ENCODE measurements around the gene GLYR1.

GLYR1 gene

DNA sequence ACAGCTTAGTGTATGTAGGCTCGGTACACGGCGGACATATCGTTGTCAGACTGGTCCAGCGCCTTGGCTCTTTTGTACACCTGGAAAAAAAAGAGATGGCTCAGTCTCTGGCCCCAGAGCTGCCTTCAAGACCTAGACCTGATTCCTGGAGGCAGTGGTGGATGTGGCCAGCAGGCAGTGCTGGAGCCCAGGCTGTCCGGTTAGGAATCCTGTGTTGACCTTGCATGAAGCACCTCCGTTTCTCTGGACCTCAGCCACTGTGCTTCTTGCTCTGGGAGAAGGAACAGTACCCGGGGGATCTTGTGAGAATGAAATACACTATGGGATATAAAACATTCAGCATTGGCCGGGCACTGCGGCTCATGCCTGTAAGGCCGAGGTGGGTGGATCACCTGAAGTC is 41.9 kb downstream of the GLYR1 start:
- TF ChIP-seq, protein P1, sequence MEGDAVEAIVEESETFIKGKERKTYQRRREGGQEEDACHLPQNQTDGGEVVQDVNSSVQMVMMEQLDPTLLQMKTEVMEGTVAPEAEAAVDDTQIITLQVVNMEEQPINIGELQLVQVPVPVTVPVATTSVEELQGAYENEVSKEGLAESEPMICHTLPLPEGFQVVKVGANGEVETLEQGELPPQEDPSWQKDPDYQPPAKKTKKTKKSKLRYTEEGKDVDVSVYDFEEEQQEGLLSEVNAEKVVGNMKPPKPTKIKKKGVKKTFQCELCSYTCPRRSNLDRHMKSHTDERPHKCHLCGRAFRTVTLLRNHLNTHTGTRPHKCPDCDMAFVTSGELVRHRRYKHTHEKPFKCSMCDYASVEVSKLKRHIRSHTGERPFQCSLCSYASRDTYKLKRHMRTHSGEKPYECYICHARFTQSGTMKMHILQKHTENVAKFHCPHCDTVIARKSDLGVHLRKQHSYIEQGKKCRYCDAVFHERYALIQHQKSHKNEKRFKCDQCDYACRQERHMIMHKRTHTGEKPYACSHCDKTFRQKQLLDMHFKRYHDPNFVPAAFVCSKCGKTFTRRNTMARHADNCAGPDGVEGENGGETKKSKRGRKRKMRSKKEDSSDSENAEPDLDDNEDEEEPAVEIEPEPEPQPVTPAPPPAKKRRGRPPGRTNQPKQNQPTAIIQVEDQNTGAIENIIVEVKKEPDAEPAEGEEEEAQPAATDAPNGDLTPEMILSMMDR (IDR thresholded peaks at IDR 0.05; ENCODE audit: control extremely low read depth, extremely low read depth, low read depth, missing control alignments) = no peak
- CTCF ChIA-PET = no interaction called here
- POLR2A ChIA-PET = no interaction called here
- DNase-seq (ENCODE audit: extremely low spot score) = no peak

DNA sequence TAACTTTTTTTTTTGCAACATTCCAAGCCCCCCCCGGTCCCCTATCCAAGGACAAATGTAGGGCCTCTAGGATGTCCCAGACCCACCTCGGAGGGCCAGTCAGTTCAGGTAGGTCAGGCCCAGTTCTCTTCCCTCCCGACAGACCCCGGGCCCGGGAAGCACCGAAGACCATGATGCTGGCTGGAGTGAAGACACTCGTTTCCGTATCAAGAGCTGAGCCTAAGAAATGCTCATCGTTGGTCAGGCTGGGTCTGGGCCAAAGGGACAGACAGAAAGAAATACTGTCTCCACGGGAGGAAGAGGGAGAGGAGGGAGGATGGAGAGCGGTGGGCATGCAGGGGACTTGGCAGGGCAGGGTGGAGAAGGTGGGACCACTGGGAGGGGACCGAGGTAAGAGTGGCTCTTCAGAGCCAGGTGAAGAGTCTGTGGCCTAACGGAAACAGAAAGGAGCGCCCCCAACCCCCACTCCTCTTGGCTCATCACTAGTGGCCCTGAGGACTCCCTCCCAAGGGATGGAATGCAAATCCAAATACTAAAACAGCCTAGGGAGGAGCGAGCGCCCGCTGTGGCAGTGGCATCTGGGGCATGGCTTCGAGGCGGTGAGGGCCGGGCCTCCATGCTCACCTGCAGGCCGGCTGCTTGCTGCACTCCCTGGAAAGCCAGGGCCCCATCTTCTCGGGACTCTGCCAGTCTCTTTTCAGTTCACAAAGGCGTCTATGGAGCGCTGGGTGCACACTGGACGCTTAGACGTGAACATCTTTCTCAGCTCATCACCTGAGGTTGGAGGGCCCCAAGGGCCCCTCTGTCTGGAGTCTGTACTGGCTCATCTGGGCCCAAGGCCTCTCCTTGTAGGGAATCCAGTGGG is 43.0 kb downstream of the GLYR1 start:
- DNase-seq (ENCODE audit: extremely low spot score) = no peak
- POLR2A ChIA-PET = interaction anchor here (0.6 kb wide), 1 partner anchor 26 kb away, joined by 3 read pairs; no protein-coding TSS in a partner anchor
- CTCF ChIA-PET = no interaction called here

DNA sequence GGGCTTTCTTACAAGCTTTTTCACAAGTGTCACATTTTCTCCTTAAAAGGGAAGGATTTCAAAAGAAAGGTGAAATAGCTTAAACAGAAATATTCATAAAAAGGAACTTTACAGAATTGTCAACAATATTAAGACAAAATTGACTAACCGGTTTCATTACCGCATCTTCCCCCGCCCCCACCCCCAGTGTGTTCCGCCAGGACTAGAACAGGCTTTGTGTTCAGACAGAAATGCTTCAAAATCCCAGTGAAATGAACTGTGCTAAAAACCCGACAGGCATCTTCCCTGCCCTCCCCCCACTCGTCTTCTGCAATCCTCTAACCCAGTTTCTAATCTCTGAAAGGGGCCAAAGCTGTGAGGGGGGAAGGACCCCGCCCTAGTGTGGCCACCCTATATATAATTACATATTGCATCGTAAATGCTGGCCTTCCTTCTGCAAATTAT is 43.7 kb downstream of the GLYR1 start:
- POLR2A ChIA-PET = no interaction called here
- CTCF ChIA-PET = interaction anchor here (1.0 to 1.8 kb wide), 4 partner anchors 9 to 296 kb away, joined by 3 to 4 read pairs (median 4); no protein-coding TSS in a partner anchor
- TF ChIP-seq, protein P1 (IDR thresholded peaks at IDR 0.05; ENCODE audit: control extremely low read depth, extremely low read depth, low read depth, missing control alignments) = no peak
- DNase-seq (ENCODE audit: extremely low spot score) = no peak

More for the DNA sequence above, 43.0 kb downstream of the GLYR1 start:
- TF ChIP-seq, protein P1 (IDR thresholded peaks at IDR 0.05; ENCODE audit: control extremely low read depth, extremely low read depth, low read depth, missing control alignments) = no peak

DNA sequence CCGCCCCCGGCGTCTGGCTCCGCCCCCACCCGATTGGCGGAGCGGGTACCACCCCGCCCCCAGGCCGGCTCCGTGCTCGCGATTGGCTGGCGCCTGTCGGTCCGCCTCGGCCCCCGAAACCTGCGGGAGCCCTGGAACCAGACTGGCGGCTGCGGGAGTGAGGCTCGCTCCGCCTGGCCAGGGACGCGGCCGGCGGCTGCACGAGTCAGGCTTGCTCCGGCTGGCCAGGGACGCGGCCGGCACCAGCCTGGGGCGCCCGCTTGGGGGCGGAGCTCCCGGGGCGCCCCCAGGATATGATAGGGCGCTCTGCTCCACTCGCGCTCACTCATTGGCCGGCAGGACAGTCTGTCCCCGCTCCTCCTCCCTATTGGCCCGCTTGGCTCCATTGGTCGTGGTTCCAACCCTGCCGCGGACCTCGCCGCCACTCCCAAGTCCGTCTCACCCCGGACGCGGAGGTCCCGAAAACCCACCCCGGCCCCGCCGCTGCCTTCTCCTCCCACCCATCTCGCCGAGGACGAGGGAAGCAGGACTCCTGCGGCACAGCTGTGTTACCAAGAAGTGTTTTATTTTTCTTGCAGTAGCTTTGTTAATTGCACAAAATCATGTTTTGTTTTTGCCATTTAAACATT is 44.3 kb downstream of the GLYR1 start:
- CTCF ChIA-PET = interaction anchor here (1.0 to 1.8 kb wide), 4 partner anchors 9 to 296 kb away, joined by 3 to 4 read pairs (median 4); no protein-coding TSS in a partner anchor
- POLR2A ChIA-PET = no interaction called here
- TF ChIP-seq, protein P1 (IDR thresholded peaks at IDR 0.05; ENCODE audit: control extremely low read depth, extremely low read depth, low read depth, missing control alignments) = no peak
- DNase-seq (ENCODE audit: extremely low spot score) = peak; percentile 98

DNA sequence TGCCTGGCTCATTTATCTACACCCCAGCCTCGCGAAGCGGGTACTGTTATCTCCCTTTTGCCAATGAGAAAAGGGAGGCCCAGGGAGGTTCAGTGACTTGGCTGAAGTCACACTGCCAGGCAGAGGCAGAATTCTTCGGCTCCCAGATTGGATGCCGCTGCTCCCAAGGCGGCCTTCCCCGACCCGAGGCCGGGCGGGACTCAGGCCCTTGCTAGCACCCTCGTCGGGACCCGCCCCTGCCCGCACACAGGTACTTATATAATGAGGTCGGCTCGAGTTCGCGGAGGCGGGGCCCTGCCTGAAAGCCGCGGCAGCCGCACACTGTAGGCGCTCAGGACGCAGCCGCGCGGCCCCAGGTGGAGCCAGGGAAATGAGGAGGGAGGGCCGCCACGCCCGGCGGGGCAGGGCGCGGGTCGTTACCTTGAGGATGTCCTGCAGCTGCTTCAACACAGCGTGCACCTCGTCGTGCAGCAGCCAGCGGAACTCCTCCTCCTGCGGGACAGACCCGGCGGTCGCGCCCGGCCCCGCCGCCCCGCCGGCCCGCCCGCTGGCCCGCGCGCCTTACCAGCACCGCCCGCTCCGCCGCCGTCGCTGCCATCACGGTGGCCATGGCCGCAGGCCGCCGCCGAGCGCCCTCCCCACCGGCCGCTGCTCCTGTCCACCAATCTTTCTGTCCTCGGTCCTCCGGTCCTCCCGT is 45.0 kb downstream of the GLYR1 start, which contains the start of gene ROGDI:
Gene ROGDI (minus strand): TSS at position 672 of the 697 bp plus-strand sequence. CDS start 62 bp downstream, at position 610.
- TF ChIP-seq, protein P1 (IDR thresholded peaks at IDR 0.05; ENCODE audit: control extremely low read depth, extremely low read depth, low read depth, missing control alignments) = no peak
- CTCF ChIA-PET = interaction anchor here (1.0 to 1.8 kb wide), 4 partner anchors 10 to 295 kb away, joined by 3 to 4 read pairs (median 4); no protein-coding TSS in a partner anchor
- peak; percentile 85 for DNase-seq (ENCODE audit: extremely low spot score)
- POLR2A ChIA-PET = interaction anchor here (1.3 kb wide), 1 partner anchor 30 kb away, joined by 3 read pairs; no protein-coding TSS in a partner anchor
